Breast epithelium (tissue), 4 donors: Measurements from ENCODE around the gene PCBD2. TPM values are rescaled to one million over a fixed set of nuclear protein-coding genes. Genes with fewer than 3 reads are reported as not detected.

ENCODE experiments used
- DNase-seq, 2 donors: peaks; one replicate each; pipeline ENCODE4 v3.0.0-alpha.2; 2019; ENCODE audit warnings: low spot score in 2 of 2
- H3K27ac ChIP-seq, 2 donors: fragments of 200-600 bp; sonication (generic) in 1 of 2; one replicate each; pipeline ENCODE4 v1.5.1; 2016 to 2019; ENCODE audit warnings: mild to moderate bottlenecking in 1 of 2
- H3K27me3 ChIP-seq, 2 donors: fragments of 200-600 bp; sonication (generic) in 1 of 2; one replicate each; pipeline versions ENCODE4 v1.5.1 to v1.6.0; 2017 to 2019; ENCODE audit warnings: control low read depth in 1 of 2, mild to moderate bottlenecking in 1 of 2
- H3K36me3 ChIP-seq: fragments of 200-600 bp; one replicate; pipeline ENCODE4 v1.5.1; 2019
- H3K4me1 ChIP-seq, 2 donors: fragments of 200-600 bp; sonication (generic); one replicate each; pipeline ENCODE4 v1.5.1; 2016 to 2019; ENCODE audit warnings: control low read depth in 1 of 2
- H3K4me3 ChIP-seq, 3 donors: fragments of 200-600 bp; sonication (generic); 1 replicate in 2 of 3; 2 replicates in 1 of 3; pipeline ENCODE4 v1.5.1; 2016 to 2019; ENCODE audit warnings: mild to moderate bottlenecking in 3 of 3, moderate library complexity in 2 of 3
- H3K9me3 ChIP-seq, 2 donors: fragments of 200-600 bp; sonication (generic) in 1 of 2; one replicate each; pipeline ENCODE4 v1.5.1; 2016 to 2019; ENCODE audit warnings: control low read depth in 1 of 2
- CTCF ChIP-seq, 3 donors: fragments of 450-650 bp; IDR thresholded peaks; one replicate each; pipeline ENCODE4 v1.5.1; 2016 to 2017; ENCODE audit warnings: antibody characterized with exemption in 3 of 3, mild to moderate bottlenecking in 3 of 3, moderate library complexity in 3 of 3
- POLR2A ChIP-seq: fragments of 450-650 bp; IDR thresholded peaks from one replicate; pipeline ENCODE4 v1.6.1; 2016; ENCODE audit warnings: antibody characterized with exemption, mild to moderate bottlenecking, moderate library complexity
- POLR2AphosphoS5 ChIP-seq, 3 donors: sonication (generic); formaldehyde crosslinking; IDR thresholded peaks; one replicate each; pipeline ENCODE4 v1.6.1; 2017; ENCODE audit warnings: antibody characterized with exemption in 3 of 3
- intact Hi-C: fragments of 100-400 bp; cut with DNase I; formaldehyde crosslinking; loops from one replicate; pipeline ENCODE4 v1.15.1; 2023; ENCODE audit warnings: low total_unique reads
- total RNA-seq, 3 donors: library from RNA; depleted of rRNA; stranded (reverse); fragments of >200 nt; gene quantifications; one replicate each; pipeline ENCODE4 v1.1.0, GENCODE V29; 2016

The PCBD2 gene
- total RNA-seq, 3 donors from 2014 or later = 6.9 to 11.0 (median 8.8) TPM

GRCh38 chr5:135012033-135012588 is 107.2 kb downstream of the PCBD2 start:
- H3K4me3 ChIP-seq = no peak overlapping the region
- H3K27ac ChIP-seq = no peak overlapping the region
- DNase-seq = peak in 1 of 2 donors; percentile 47
- no peaks in the 10 kb centered on the region for H3K9me3 ChIP-seq
- H3K27me3 ChIP-seq = no peaks in the 10 kb centered on the region
- no peak for TF ChIP-seq CTCF (IDR thresholded peaks at IDR 0.05)
- TF ChIP-seq POLR2AphosphoS5 (IDR thresholded peaks at IDR 0.05) = no peak
- TF ChIP-seq POLR2A = no peak
- H3K4me1 ChIP-seq = peaks cover 0 to 8% of the 10 kb centered on the region in 2 donors
- no peaks in the 10 kb centered on the region for H3K36me3 ChIP-seq
- intact Hi-C loops = loop anchor here (5.0 kb wide), 1 partner anchor 655 kb away; no protein-coding TSS in a partner anchor

Other genes starting within 250 kb of the PCBD2 start
- gene CAMLG, start 166.6 kb upstream of the PCBD2 start, total RNA-seq = 10 to 100 TPM; 41.4 to 57.4 (median 53.4) TPM
- 10 to 100 TPM; 37.8 to 62.6 (median 51.1) TPM for gene DDX46, start 146.4 kb upstream of the PCBD2 start, total RNA-seq
- gene C5orf24, start 59.2 kb upstream of the PCBD2 start, total RNA-seq = 10 to 100 TPM; 33.4 to 44.5 (median 41.6) TPM
- 10 to 100 TPM; 68.0 to 80.0 (median 74.9) TPM for gene TXNDC15, start 30.8 kb upstream of the PCBD2 start, total RNA-seq
- under 1 TPM in 2 of 3 donors, not detected in 1; 0.32 to 0.44 TPM for gene CATSPER3, start 62.8 kb downstream of the PCBD2 start, total RNA-seq
- 1 to 10 TPM in 1 of 3 donors, under 1 TPM in 2; 0.15 to 2.1 (median 0.33) TPM for gene PITX1, start 129.1 kb downstream of the PCBD2 start, total RNA-seq